ENCODE results near the gene LONRF2. TPM values are rescaled to one million over a fixed set of nuclear protein-coding genes. Genes with fewer than 3 reads are reported as not detected.

Gene LONRF2
- total RNA-seq, 1 experiment from 2014 or later: 2.7 TPM

DNA sequence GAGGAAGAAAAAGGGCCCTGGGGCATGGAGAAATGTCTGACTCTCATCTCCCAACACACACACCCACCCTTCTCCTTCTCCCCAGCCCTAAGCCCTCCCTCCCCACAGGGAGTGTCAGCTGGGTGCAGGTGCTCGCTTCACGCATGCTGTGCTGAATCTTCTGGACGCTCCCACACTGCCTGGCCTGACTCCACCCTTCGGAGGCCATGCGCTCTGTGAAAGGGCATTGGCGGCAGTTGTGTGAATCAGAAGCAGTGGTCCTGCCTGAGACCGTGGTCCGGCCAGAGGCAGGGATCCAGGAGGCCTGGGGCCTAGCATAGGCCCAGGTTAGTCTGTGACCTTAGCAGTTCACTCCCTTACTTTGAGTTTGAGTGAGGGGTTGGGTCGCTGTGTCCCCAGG, 57.1 kb downstream of the LONRF2 start:
- Mint-ChIP-seq H3K9me3 (no peaks in the 10 kb centered on the region; a peak in 2 of 5 replicates), H3K27me3 (ENCODE audit: low read depth) (no peaks in the 10 kb centered on the region), H3K36me3 (ENCODE audit: insufficient read depth in 1 of 3, low read depth in 3 of 3) (no peaks in the 10 kb centered on the region; a peak in 2 of 7 replicates), H3K27ac (peak overlapping the region in 1 of 3 experiments; percentile 74; a peak in 1 of 7 replicates), H3K4me1 (peaks cover 12 to 13% of the 10 kb centered on the region in 2 experiments), H3K4me3 (no peak overlapping the region)
- H3K18ac ChIP-seq (ENCODE audit: insufficient read length, low read depth, low read length): no peak overlapping the region
- no peak overlapping the region for H2BK20ac ChIP-seq (ENCODE audit: low read depth, low read length, poor library complexity, severe bottlenecking)
- H2AK5ac ChIP-seq (ENCODE audit: insufficient read length, low read length): no peak overlapping the region
- no peak for DNase-seq
- no peak overlapping the region for H3K4me2 ChIP-seq (ENCODE audit: insufficient read depth, insufficient read length, low read length)
- H3K4me1 ChIP-seq (ENCODE audit: insufficient read depth, low read length): no peaks in the 10 kb centered on the region
- no peak overlapping the region for H4K5ac ChIP-seq (ENCODE audit: insufficient read length, low read depth, low read length)
- H3K23me2 ChIP-seq (ENCODE audit: insufficient read length, low read depth, low read length, poor library complexity, severe bottlenecking): no peaks in the 10 kb centered on the region
- no peak overlapping the region for H3K14ac ChIP-seq (ENCODE audit: insufficient read depth, low read length)
- no peaks in the 10 kb centered on the region for H3K9me3 ChIP-seq (ENCODE audit: control insufficient read depth, low read depth, low read length)
- TF ChIP-seq, protein P1, sequence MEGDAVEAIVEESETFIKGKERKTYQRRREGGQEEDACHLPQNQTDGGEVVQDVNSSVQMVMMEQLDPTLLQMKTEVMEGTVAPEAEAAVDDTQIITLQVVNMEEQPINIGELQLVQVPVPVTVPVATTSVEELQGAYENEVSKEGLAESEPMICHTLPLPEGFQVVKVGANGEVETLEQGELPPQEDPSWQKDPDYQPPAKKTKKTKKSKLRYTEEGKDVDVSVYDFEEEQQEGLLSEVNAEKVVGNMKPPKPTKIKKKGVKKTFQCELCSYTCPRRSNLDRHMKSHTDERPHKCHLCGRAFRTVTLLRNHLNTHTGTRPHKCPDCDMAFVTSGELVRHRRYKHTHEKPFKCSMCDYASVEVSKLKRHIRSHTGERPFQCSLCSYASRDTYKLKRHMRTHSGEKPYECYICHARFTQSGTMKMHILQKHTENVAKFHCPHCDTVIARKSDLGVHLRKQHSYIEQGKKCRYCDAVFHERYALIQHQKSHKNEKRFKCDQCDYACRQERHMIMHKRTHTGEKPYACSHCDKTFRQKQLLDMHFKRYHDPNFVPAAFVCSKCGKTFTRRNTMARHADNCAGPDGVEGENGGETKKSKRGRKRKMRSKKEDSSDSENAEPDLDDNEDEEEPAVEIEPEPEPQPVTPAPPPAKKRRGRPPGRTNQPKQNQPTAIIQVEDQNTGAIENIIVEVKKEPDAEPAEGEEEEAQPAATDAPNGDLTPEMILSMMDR (conservative IDR thresholded peaks at IDR 0.05): no peak
- H4K20me1 ChIP-seq (ENCODE audit: control insufficient read depth, insufficient read depth, insufficient read length): no peaks in the 10 kb centered on the region
- no peaks in the 10 kb centered on the region for H3K79me1 ChIP-seq (ENCODE audit: insufficient read depth, low read depth, low read length, poor library complexity, severe bottlenecking)
- H2BK12ac ChIP-seq (ENCODE audit: insufficient read length, low read depth, low read length): no peak overlapping the region
- no peak overlapping the region for H3K23ac ChIP-seq (ENCODE audit: insufficient read length, low read depth, low read length)
- no peak overlapping the region for H2BK120ac ChIP-seq (ENCODE audit: low read depth, low read length, poor library complexity, severe bottlenecking)
- no CpG with 5 or more reads among the region's 9 CpGs for WGBS (ENCODE audit: extremely low coverage, insufficient read length, low lambda C conversion rate)
- H2AFZ ChIP-seq (ENCODE audit: low read length): no peak overlapping the region
- H4K91ac ChIP-seq (ENCODE audit: insufficient read length, low read depth, low read length): no peak overlapping the region
- H3K56ac ChIP-seq (ENCODE audit: insufficient read length, low read depth, low read length): no peak overlapping the region
- no peak overlapping the region for H3K4ac ChIP-seq (ENCODE audit: low read depth, low read length)
- H3K27me3 ChIP-seq (ENCODE audit: insufficient read depth, low read length): no peaks in the 10 kb centered on the region
- H3K9ac ChIP-seq (ENCODE audit: extremely low read depth, insufficient read length, low read length): no peak overlapping the region
- no peak overlapping the region for H4K8ac ChIP-seq (replicated peaks; ENCODE audit: insufficient read length, low read depth, low read length)
- H2BK5ac ChIP-seq (ENCODE audit: insufficient read length, low read length): no peak overlapping the region
- H3K79me2 ChIP-seq (ENCODE audit: insufficient read depth, low read length): no peaks in the 10 kb centered on the region
- H3K27ac ChIP-seq (ENCODE audit: insufficient read length, low read depth, low read length): no peak overlapping the region
- no peak overlapping the region for H3T11ph ChIP-seq (ENCODE audit: low read length)
- no peak overlapping the region for H2BK15ac ChIP-seq (ENCODE audit: low read depth, low read length)

Data from H9 (cell line).